Muscle of arm (tissue), 12 donors: Measurements from ENCODE around the gene RASSF8. TPM values are rescaled to one million over a fixed set of nuclear protein-coding genes. Genes with fewer than 3 reads are reported as not detected.

Experiments used
- DNase-seq: peaks from one replicate; pipeline ENCODE4 v3.0.0-alpha.2; 2013
- polyA plus RNA-seq, 12 donors: library from polyadenylated mRNA; unstranded; fragments of 120-200 nt; gene quantifications; one replicate each; pipeline ENCODE4 v1.2.1, GENCODE V29; 2013; ENCODE audit not compliant: insufficient read length in 12 of 12

RASSF8 gene
- polyA plus RNA-seq, 12 donors: 22.0 to 62.8 (median 27.6) TPM; not detected in 1

DNA sequence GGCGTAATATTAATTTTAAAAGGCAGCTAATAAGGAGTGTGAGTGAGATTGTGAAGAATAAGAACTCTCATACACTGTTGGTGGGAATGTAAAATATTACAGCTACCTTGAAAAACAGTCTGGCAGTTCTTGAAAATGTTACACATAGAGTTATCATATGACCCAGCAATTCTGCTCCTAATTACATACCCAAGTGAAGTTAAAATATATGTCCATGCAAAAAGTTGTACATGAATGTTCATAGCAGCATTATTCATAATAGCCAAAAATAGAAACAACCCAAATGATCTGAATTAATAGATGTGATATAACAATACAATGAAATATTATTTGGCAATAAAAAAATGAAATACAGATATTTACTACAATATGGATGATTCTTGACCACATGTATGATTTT is 68.2 kb downstream of the RASSF8 start:
- no peak for DNase-seq

DNA sequence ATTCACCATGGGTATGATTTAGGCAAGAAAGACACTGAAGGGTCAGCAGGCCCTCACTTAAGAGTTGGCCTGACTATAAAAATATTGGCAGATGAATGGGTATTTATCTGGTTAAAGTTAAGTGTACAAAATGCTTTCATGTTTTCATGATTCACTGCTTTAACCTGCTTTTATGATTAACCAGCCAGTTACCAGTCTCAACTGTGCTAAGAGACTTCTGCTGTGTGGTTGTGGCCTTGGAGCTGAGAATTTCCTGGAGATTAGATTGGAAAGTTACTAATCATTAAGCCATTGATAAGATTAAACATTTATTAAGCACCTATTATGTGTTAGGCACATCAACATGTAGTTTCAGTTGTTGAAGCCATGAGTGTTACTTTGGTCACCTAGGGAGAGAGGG is 68.9 kb downstream of the RASSF8 start:
- no peak for DNase-seq

DNA sequence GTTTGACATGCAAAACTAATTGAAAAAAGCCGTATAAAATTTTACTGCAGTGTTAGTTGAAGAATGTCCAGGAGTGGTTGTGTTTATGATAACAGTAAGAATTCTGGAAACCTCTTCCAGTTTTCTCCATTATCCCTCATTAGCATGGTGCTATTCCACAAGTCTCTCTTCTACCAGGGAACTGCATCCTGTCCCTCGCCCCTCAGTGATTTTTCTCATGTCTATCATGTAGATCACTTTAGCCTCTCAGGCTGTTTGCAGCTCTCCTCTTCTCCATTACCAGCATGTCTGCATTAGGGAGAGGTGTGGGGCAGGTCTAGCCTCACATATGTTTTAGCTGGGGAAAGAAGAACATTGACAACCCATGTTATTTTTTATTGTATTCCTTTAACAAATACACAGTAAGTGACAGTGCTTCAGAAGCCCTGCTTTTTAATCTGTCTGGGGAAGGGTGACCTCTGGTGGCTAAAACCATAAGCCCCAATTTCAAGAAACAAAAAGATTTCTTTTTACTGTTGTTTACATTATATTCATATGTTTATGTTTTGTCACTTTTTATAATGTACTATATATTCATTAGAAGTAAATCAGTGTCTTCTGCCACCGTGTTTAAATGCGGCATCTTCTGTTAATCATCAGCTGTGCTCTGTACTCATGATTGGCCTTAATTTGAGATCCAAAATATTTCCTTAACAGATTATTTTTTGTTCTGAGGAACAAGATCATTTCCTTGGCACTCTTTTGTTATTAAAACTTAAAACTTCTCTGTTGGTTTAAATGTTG is 70.7 kb downstream of the RASSF8 start:
- DNase-seq: peak; percentile 57

DNA sequence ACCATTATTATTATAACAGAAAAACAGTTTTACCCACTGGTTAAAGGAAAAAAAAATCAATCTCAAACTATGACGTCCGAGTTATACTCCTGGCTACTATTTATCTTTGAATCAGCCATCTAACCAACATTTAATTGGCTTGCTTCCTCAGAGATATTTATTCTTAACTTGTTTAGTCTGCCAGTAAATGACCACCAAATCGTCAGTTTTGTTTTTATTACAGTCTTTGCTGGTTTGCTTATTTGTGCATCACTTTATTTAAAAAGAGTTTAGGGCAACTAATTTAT is 71.2 kb downstream of the RASSF8 start:
- no peak for DNase-seq

DNA sequence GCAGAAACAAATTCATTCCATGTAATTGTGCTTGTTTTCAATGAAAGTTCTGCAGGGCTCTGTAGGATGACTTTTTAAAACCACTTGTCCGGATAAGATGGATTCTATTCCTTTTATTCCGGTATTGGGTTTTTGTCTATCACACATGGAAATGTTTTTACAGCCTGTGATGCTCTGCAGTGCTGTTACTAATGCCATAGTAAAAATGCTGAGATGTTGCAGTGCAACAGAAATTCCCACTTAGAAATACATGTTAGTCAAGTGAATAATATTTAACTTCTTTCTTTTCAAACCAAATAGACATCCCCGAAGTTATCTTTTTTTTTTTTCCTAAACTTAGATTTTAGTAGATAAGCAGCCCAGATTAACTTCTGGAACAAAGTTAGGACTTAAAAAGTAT is 71.9 kb downstream of the RASSF8 start:
- DNase-seq: no peak

DNA sequence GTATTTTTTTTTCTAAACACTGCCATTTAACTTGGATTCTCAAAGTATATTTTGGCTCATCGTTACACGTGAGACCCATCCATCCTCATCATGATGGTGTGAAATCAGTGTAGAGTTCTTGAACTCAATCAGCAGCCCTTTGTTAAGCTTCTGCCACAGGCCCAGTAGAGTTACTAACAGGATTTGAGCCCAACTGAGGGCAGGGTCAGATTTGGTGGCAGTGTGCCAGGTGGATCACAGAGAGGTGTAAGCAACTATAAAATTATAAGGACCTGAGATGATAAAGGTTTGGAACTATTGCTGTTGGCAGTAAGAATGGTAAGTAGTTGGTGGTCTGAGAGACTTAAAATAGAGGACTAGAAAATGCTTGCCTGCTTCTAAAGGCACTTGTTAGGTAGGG is 72.8 kb downstream of the RASSF8 start:
- no peak for DNase-seq

DNA sequence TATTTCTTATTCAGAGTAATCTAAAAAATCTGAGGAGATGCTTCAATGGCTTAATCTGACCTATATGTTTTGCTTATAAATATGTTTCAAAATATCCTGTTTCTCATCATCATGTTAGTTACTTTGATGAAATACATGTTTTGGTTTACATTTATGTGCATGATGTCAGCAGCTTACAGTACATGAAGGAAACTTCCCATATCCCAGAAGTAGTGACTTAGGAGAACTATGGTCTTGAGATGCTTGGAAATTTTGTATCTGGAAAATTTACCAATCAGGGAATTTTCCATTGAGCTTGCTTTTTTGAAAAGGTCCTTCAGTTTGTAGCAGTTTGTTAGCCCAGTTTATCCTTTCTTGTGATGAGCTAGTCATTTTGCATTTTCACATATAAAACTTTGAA is 73.3 kb downstream of the RASSF8 start:
- DNase-seq: no peak

DNA sequence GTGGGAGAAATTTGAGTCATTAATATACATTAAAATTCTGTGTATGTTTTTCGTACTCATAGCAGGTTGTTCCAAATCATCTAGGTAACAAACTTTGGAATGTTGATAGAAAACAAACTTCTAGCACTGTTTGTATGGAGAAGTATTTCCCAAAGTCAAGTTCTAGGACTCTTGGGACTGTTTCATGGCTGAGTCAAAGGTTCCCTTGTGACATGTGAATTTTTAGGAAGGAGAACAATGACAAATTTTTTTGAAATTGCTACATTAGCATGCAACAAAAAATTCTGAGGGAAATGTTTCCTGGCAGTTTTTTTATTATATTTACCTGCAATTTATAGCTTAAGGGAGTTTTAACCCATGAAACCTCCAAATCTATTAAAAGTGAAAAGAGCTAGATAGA is 73.8 kb downstream of the RASSF8 start:
- DNase-seq: no peak

DNA sequence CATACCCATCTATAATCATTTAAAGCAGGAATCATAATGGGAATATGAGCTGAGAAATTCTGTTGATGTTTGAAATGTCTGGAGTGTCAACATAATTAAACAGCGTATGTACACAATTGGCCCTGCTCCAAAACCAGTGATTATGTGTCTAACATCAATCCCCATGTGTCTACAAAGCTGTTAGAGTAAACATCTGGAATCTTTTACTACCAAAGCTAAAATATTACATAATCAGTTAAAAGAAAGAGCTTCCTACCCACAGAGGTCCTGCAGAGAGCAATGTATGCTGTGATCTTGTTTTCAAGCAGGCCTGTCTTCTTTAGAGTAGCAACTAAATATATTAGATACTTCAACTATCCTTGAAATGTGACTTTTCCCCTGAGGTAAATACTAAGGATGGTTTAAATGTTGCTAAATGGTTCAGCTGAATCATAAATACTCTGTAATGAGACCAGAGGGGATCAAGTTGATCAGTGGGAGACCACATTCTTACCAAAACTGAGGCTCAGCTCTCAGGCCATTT is 74.3 kb downstream of the RASSF8 start:
- DNase-seq: no peak

DNA sequence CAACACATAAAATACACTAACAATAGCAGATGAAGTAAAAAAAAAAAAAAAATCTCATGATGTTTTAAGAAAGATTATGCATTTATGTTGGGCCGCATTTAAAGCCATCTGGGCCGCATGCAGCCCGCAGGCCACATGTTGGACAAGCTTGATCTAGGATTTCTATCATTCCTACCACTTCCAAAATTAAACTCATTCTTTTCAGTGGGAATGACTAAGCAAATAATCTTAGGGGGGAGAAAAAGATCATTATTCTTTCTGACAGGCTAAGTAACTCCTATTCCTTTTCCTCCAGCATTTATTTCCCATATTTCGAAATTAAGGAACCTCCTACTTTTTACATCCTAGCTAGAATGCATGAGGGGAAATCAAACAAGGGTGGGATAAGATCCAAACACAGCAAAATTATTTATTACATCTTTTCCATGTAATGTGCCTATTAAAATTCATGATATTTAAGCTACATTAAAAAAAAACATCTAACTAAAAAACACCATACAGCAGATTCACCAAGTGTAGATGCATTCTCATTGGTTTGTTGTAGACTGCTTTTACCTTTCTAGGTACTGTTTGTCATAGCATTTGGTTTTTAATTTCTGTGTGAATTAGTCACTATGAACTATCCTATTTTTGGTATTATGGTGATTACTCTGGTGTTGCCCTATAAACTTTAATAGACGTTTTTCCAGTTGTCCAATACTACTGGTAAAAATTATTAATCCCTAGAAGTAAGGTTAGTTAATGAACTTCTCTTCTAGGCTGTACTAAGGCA is 76.1 kb downstream of the RASSF8 start:
- no peak for DNase-seq

DNA sequence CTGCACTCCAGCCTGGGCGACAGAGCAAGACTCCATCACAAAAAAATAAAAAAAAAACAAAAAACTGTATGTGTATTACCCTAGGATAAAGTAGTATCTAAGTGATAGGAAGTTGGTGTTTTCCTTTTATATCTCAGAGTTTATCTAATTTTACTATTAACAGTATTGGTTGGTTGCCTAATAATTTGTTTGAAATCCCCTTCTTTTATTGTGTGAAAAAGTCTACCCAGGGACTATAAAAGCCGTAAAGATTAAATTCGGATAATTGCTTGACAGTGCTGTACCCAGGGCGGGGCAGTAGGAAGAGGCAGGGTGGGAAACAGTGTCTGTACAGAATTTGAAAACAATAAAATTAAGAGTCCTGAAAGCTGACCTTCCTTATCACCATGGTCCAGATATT is 78.4 kb downstream of the RASSF8 start:
- no peak for DNase-seq

DNA sequence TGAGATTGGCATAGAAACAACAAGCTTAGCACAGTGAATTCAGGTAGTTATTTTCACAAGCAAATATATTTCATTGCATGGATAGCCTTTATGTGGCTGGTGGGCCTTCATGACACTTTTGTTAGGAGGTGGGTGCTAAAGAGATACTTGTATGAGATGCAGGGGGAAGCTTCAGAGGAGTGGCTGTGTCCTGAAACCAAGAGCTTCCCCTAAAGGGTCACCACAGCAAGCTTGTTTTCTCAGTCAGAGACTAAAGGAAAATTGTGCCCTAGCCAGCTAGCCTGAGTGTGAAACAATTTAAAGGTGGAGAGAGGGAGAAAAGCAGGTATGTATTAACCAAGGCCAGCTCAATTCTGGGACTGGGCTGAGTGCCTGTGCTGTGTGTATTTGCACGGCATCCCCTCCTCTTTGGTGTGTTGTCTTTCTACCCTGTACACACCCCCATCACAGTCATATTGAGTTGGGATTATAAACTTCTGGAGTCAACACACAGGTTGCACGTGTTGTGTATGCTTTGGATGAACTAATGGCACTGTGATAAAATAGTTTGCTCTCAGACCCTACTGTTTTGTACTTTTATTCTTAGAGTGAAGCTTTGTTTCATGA is 79.2 kb downstream of the RASSF8 start:
- no peak for DNase-seq

DNA sequence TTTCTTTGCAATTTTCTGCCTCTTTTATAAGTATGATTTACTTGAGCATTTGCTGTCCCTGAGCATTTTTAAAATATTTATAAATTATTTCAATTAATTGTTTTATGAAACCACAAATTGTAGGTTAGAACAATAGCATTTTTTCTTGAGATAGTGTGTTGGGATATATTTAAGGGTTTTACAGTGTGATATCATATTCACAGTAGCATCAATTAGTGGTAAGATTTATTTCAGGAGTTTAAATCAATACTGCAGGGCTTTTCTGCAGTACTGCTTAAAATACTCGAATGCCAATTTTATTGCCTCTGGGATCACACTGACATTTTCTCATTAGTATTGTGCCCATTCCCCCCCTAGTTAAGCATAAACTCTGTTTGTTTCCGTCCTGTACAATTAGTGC is 84.2 kb downstream of the RASSF8 start:
- DNase-seq: no peak

DNA sequence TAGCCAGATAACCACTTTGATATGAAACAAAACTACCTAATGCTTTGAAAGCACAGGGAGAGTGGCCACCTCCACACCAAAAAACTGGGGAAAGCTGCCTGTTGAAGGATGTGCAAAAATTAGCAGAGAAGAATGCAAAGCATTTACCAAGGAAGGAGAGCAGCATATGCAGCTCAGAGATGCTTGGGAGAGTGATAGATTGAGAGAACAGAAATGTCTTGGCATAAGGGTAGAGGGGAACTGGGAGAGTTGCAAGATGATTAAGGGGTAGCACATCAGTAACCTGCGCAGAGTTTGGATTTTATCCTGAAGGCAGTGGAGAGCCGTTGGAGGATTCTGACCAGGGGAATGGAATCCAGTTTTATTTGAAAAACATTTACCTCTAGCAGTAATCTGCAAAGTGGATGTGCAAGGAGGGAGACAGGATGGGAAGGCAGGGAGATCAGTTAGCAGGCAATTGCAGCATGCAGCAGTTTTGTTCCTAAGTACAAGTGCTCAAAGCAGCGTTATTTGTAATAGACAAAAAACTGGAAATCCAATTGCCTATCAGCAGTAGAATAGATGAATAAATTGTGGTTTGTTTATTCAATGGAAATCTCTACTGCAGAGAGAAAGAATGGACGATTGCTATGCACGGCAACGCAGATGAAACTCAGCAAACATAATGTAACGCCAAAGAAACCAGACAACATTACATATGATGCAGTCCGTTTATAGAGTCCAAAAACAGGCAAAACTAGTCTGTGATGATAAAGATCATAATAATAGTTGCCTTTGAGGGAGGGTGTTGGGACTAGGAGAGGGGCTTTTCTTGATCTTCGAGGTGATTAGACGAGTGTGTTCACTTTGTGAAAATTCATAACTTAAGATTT is 84.9 kb downstream of the RASSF8 start:
- DNase-seq: no peak

DNA sequence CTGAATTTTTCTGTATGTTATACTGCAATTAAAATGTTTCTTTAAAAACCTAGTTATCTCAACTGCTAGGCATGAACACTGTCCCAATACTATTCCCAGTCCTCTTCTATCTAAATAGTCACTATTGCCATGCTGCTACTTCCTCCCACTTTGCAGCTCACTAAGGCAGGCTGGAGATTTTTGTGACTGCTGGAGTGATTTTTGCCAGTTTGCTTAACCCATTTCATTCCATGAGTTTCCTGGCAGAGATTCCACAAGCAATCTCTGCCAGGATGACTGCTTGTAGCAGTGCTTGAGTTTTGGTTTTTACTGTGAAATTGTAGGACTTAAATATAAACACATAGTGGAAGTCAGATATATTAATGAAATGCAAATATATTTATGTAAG is 85.5 kb downstream of the RASSF8 start:
- DNase-seq: peak; percentile 35

DNA sequence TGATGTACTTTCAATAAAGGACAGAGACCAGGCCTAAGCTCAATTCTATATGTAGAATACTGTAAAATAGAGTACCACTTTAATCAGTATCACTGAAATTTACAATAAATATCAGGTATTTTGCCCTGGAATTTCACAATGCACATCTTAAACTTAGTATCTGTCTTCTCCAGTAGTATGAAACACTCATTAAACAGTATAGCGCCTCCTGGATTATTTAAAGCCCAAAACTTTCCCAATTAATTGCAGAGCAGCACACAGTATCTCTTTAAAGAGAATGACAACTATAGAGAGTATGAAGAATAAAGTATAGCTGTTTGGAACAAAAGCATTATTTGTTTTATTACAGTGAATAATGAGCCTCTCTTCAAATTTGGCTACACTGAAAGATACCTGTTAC is 86.1 kb downstream of the RASSF8 start:
- DNase-seq: no peak

DNA sequence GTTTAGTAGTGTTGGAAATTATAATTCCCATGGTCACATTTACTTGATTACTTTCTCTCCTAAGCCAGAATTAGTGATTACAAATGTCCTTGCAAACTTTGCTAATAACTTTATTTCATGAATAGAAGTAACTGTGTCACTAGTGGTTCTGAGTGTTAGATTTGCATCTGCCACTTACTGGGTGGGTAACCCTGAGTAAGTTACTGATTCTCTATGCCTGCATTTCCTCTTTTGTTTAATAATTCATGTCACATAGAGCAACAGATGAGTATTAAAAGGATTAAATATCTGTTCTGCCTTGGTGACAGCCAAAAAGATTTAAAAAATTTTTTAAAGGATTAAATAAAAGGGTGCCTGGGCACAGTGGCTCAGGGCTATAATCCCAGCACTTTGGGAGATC is 87.7 kb downstream of the RASSF8 start:
- no peak for DNase-seq

DNA sequence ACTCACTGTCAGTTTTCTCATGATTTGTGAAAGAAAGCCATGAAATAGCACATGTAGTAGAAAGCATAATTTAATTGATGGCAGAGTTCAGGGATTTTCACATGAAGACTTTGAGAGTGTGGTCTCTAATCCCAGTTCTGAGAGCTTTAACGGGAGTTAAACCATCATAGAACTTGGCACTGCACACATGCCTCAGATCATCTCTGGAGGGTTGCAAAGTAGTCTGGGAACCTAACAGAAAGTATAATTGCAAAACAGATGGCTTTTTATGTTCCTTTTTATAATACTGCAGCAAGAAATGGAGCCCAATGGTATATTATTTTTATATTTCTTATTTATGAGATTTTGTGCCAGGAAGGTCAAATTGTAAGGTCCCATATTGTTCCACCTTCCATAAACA is 88.4 kb downstream of the RASSF8 start:
- no peak for DNase-seq

DNA sequence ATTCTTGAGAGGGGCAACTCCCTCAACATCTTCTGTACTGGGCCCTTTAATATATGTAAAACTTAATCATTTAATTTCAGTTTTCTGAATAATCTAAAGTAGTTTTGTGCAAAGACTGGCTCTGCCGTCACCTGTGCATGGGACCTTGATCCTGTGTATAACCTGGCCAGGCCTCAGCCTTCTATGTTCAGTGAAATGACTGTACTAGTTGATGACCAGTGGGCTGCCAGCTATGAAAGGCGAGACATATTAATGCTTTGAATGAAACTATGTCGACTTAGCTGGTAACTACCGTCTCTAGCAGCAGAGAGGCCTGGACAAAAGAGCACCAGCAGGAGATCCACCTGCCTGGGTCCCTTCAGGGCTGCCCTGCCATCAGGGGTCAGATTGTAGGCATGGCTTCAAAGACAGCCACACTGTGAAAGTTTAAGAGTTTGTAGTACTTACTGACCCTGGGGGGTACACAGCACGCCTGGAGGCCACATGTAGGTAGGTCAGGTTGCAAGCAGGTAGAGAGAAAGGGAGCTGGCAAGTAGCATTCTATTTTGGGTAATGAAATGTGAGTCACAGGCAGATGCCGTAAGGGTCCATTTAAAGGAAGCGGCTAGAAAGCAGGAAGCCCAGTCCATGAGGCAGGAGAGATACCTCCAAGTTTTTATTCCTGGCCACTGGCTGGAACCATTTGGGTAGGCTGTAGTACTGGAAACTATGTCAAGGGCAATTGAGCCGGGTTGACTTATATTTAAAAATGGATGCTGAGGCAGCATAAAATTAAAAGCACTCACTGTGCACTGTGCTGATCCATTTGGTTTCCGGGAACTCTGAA is 89.1 kb downstream of the RASSF8 start:
- no peak for DNase-seq

DNA sequence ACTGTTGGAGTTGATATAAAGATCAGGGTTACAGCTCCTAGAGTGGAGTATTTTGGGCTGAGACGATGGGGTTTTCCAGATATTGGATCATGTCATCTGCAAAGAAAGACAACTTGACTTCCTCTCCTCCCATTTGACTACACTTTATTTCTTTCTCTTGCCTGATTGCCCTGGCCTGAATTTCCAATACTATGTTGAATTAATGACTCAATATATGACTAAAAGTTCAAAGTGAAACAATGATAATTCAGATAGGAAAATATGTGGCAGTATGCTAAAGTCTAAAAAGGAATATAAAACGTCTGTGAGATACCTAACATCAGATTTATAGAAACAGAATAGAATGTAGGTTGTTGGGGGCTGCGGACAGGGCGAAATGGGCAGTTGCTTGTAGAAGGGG is 94.2 kb downstream of the RASSF8 start:
- no peak for DNase-seq

DNA sequence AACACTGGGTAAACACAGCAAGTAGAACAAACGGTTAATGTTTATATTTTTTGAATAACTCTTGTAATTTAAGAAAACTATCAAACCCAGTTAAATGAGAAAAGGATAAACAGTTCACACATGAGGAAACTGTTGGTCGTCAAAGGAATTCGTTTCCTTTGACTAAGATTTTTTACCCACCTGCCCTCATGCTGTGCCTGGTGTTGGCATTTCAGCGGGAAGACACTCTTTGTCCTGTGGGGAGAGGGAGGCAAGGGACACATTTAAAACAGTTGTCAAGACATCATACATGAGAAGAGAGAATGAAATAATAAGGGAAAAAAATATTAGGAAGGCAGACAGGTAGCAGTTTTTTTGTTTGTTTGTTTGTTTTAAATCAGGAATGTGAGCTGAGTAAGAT is 95.9 kb downstream of the RASSF8 start:
- no peak for DNase-seq
